GM20000 (cell line): ENCODE measurements around the gene SPATA17.

Source experiments
- DNase-seq: peaks from one replicate; pipeline ENCODE4 v3.0.0; 2012; ENCODE audit warnings: low spot score
- CTCF ChIP-seq: IDR thresholded peaks from 2 replicates; pipeline ENCODE4 v1.5.1; 2012; ENCODE audit warnings: mild to moderate bottlenecking, control low read depth; ENCODE audit errors: extremely low read depth, missing control alignments

The SPATA17 gene

GRCh38 chr1:217647791-217648190, 16.6 kb downstream of the SPATA17 start:
- TF ChIP-seq CTCF, result no peak

GRCh38 chr1:217650674-217651073, 19.5 kb downstream of the SPATA17 start:
- no peak for DNase-seq
- TF ChIP-seq CTCF, result no peak

More at GRCh38 chr1:217647791-217648190, 16.6 kb downstream of the SPATA17 start:
- DNase-seq, result no peak

- peak; percentile 33 for TF ChIP-seq CTCF
Measured at GRCh38 chr1:217660353-217661062, 29.4 kb downstream of the SPATA17 start.

GRCh38 chr1:217661407-217661806, 30.3 kb downstream of the SPATA17 start:
- TF ChIP-seq CTCF, result no peak
- DNase-seq, result no peak

More at GRCh38 chr1:217660353-217661062, 29.4 kb downstream of the SPATA17 start:
- peak; percentile 11 for DNase-seq

GRCh38 chr1:217668351-217668940, 37.3 kb downstream of the SPATA17 start:
- TF ChIP-seq CTCF, result no peak
- no peak for DNase-seq

GRCh38 chr1:217673387-217673786, 42.2 kb downstream of the SPATA17 start:
- no peak for TF ChIP-seq CTCF
- no peak for DNase-seq

- no peak for DNase-seq
- no peak for TF ChIP-seq CTCF
Measured at GRCh38 chr1:217674028-217674729, 43.0 kb downstream of the SPATA17 start.
